ENCODE results near the gene MTREX. TPM values are rescaled to one million over a fixed set of nuclear protein-coding genes. Genes with fewer than 3 reads are reported as not detected.

The MTREX gene
- total RNA-seq, 4 donors from 2014 or later: 66.3 to 130 (median 76.3) TPM

DNA sequence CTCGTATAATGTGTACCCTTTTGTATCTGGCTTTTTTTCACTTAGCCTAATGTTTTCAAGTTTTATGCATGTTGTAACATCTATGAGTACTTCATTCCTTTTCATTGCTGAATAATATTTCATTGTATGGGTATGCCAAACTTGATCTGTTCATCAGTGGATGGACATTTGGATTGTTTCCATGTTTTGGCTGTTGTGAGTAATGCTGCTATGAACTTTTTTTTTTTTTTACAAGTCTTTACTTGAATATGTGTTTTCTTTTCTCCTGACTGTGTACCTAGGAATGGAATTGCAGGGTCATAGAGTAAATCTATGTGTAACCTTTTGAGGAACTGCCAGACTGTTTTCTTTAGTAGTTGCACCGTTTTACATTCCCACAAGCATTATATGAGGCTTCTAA, 52.4 kb downstream of the MTREX start:
- TF ChIP-seq, protein P1, sequence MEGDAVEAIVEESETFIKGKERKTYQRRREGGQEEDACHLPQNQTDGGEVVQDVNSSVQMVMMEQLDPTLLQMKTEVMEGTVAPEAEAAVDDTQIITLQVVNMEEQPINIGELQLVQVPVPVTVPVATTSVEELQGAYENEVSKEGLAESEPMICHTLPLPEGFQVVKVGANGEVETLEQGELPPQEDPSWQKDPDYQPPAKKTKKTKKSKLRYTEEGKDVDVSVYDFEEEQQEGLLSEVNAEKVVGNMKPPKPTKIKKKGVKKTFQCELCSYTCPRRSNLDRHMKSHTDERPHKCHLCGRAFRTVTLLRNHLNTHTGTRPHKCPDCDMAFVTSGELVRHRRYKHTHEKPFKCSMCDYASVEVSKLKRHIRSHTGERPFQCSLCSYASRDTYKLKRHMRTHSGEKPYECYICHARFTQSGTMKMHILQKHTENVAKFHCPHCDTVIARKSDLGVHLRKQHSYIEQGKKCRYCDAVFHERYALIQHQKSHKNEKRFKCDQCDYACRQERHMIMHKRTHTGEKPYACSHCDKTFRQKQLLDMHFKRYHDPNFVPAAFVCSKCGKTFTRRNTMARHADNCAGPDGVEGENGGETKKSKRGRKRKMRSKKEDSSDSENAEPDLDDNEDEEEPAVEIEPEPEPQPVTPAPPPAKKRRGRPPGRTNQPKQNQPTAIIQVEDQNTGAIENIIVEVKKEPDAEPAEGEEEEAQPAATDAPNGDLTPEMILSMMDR (IDR thresholded peaks at IDR 0.05; ENCODE audit: low read depth): no peak

DNA sequence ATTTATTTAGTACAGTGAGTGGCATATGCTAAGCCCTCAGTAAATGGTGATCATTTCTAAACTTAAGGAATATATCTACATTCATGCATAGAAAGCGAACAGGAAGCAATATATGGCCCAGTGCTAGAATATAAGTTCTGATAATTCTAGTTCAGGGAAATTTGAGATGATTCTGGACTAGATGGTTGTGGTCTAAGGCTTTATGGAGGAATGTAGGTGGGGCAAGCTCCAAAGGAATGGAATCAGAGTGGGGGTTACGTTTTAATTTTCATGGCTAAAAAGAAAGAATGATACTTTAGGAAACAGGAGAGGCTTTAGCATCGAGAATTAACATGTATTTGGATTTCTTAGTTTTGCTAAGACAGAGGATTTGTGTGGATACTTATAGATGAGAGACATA, 56.1 kb downstream of the MTREX start:
- TF ChIP-seq, protein P1 (IDR thresholded peaks at IDR 0.05; ENCODE audit: low read depth): no peak

DNA sequence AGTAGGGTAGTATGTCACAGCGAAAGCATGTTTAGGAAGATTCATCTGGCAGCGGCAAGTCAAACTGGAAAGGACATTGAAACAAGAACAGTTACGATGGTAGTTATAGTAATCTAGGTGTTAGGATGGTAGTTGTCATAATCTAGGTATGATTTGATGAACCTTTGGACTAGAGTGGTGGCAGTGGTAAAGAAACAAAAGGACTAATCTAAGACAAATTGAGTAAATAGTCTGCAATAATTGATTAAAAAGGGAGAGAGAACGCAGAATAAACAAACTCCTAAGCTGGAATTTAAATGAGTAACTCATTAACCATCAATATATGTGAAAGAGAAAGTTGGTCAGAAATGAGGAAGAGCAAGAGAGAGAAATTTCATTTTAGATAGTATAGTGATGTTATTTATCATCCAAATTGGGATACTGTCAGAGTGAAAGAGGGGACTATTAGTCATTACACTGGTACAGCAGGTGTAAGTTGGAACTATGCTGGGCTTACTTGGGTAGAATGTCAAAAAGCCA, 56.8 kb downstream of the MTREX start:
- TF ChIP-seq, protein P1 (IDR thresholded peaks at IDR 0.05; ENCODE audit: low read depth): no peak

DNA sequence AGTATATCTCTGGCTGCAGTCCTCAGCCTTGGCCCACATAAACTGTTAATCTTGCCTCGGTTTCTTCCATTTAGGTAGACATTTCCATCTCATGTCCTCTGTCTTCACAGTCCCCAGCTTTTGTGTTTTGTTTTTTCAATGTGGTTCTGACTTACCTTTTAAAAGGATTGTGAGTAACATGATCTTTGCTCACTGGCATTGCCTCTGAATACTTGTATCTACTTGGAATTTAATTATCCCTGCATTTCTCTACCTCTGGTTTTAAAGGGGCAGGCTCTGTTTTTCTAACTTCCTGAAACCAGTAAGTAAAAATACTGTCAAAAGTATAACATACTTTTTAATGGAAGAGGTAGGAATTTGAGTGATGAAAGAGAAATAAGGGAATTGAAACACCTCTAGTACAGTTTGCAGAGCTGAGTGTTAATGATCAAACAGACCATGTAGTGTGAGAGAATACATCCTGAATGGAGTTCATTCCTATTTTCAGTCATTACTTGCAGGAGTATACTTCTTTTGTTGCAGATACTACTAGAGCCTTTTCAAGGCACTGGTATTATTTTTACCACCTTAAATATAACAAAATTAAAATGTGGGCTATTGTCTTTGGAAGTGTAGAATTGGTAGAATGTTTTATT, 62.6 kb downstream of the MTREX start:
- TF ChIP-seq, protein P1 (IDR thresholded peaks at IDR 0.05; ENCODE audit: low read depth): no peak

DNA sequence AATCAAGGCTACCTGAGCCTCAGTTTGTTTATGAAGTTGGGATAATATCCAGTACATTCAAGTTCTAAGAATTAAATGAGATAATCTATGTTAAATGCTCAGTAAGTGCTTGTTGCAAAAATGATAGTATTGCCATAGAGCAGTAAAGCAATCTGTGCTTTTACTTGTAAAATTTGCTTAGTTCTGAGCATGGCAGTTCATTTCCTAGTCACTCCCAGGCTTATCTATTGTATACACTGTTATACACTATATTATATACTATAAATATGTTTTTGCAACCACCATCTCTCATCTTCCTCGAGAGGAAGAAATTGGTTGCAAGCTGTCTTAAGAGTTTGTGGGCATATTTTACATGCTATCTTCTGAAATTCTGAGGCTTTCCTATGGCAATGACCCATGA, 63.4 kb downstream of the MTREX start:
- TF ChIP-seq, protein P1 (IDR thresholded peaks at IDR 0.05; ENCODE audit: low read depth): no peak

DNA sequence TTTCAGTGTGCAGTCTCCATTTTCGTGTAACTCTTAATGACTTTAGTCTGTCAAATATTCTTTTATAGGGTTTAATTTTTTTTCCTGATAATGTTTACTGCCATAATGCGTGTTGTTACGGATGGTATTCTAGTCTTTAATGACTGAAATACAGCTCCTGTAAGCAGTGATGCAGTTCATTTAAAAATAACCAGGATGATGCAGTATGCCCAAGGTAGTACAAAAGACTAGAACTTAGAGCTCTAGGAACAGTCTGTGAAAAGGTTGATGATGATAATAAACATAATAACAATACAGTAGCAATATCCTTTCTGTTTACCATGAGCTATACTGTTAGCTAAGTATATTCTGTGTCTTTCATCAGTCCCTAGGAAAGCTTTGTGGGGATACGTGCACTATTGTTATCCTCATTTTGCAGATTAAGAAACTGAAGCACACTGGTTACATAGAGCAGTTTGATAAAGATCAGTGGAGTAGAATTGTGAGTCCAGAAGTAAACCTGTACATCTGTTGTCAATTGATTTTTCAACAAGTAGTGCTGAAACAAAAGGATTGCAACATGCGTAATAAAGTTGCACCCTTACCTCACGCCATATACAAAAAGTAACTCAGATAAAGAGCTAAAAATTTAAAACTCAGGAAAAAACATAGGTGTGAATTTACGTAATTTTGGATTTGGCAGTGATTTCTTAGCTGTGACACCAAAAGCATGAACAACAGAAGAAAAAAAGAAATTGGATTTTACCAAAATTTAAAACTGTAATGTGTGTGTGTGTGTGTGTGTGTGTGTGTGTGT, 64.5 kb downstream of the MTREX start:
- TF ChIP-seq, protein P1 (IDR thresholded peaks at IDR 0.05; ENCODE audit: low read depth): no peak

DNA sequence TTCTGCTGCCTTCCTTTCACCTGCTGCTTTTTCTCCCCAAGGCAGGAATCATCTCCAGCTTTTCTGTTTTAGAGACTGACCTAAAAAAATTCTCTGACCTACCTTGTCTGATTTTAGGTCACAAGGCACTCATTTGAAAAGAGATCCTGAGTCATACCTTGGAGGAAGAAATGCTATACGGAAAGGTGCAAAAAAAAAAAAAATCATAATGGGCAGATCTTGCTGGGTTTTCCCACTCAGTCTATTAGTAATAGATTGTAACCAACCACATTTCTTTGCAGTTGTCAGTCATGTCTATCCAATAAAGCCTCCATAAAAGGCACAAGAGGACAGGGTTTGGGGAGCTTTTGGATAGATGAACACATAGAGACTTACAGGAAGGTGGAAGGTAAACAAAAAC, 70.0 kb downstream of the MTREX start:
- TF ChIP-seq, protein P1 (IDR thresholded peaks at IDR 0.05; ENCODE audit: low read depth): no peak
